H9 (cell line): Measurements from ENCODE around the gene IL24. TPM values are rescaled to one million over a fixed set of nuclear protein-coding genes. Genes with fewer than 3 reads are reported as not detected.
A peak's percentile ranks its signal among the peaks of the same experiment; 100 is the strongest.

Experiments
- DNase-seq: peaks from one replicate; pipeline ENCODE4 v3.0.0-alpha.2; 2017
- H2AFZ ChIP-seq: one replicate; pipeline ENCODE4 v1.6.1; 2013; ENCODE audit warnings: mild to moderate bottlenecking, low read length, control low read depth, moderate library complexity
- H2AK5ac ChIP-seq: 2 replicates; pipeline ENCODE4 v1.6.1; 2013; ENCODE audit warnings: low read length, control low read depth, mixed read lengths; ENCODE audit not compliant: insufficient read length
- H2BK120ac ChIP-seq: one replicate; pipeline ENCODE4 v1.6.1; 2013; ENCODE audit warnings: low read depth, mild to moderate bottlenecking, low read length, control low read depth, inconsistent platforms; ENCODE audit not compliant: poor library complexity, severe bottlenecking
- H2BK12ac ChIP-seq: 2 replicates; pipeline ENCODE4 v1.6.1; 2013; ENCODE audit warnings: low read length, control low read depth, mixed read lengths, low read depth; ENCODE audit not compliant: insufficient read length
- H2BK15ac ChIP-seq: 2 replicates; pipeline ENCODE4 v1.6.1; 2013; ENCODE audit warnings: low read depth, low read length, control low read depth
- H2BK20ac ChIP-seq: one replicate; pipeline ENCODE4 v1.6.1; 2013; ENCODE audit warnings: low read depth, mild to moderate bottlenecking, low read length, control low read depth, inconsistent platforms; ENCODE audit not compliant: poor library complexity, severe bottlenecking
- H2BK5ac ChIP-seq: 2 replicates; pipeline ENCODE4 v1.6.1; 2013; ENCODE audit warnings: low read length, control low read depth, mixed read lengths; ENCODE audit not compliant: insufficient read length
- H3K14ac ChIP-seq: 2 replicates; pipeline ENCODE4 v1.6.1; 2013; ENCODE audit warnings: low read length, control low read depth; ENCODE audit not compliant: insufficient read depth
- H3K18ac ChIP-seq: 2 replicates; pipeline ENCODE4 v1.6.1; 2013; ENCODE audit warnings: low read depth, mild to moderate bottlenecking, mixed read lengths, low read length, control low read depth; ENCODE audit not compliant: insufficient read length
- H3K23ac ChIP-seq: 2 replicates; pipeline ENCODE4 v1.6.1; 2013; ENCODE audit warnings: low read length, control low read depth, mixed read lengths, low read depth; ENCODE audit not compliant: insufficient read length
- H3K23me2 ChIP-seq: 2 replicates; pipeline ENCODE4 v1.6.1; 2013; ENCODE audit warnings: low read depth, mild to moderate bottlenecking, mixed read lengths, low read length, control low read depth; ENCODE audit not compliant: insufficient read length, poor library complexity, severe bottlenecking
- H3K27ac ChIP-seq: 2 replicates; pipeline ENCODE4 v1.5.1; 2013; ENCODE audit warnings: low read length, control low read depth, mixed read lengths, low read depth; ENCODE audit not compliant: insufficient read length
- H3K27me3 ChIP-seq: 2 replicates; pipeline ENCODE4 v1.6.1; 2013; ENCODE audit warnings: low read length, control low read depth, inconsistent platforms; ENCODE audit not compliant: insufficient read depth
- H3K4ac ChIP-seq: 2 replicates; pipeline ENCODE4 v1.6.1; 2013; ENCODE audit warnings: low read depth, mild to moderate bottlenecking, control low read depth, inconsistent platforms, low read length, moderate library complexity
- H3K4me1 ChIP-seq: 2 replicates; pipeline ENCODE4 v1.6.1; 2013; ENCODE audit warnings: low read length, control low read depth, inconsistent platforms; ENCODE audit not compliant: insufficient read depth
- H3K4me2 ChIP-seq: 2 replicates; pipeline ENCODE4 v1.6.1; 2013; ENCODE audit warnings: low read length, control low read depth, mixed read lengths; ENCODE audit not compliant: insufficient read length, insufficient read depth
- H3K56ac ChIP-seq: 2 replicates; pipeline ENCODE4 v1.6.1; 2013; ENCODE audit warnings: low read depth, mild to moderate bottlenecking, mixed read lengths, low read length, control low read depth; ENCODE audit not compliant: insufficient read length
- H3K79me1 ChIP-seq: 2 replicates; pipeline ENCODE4 v1.6.1; 2013; ENCODE audit warnings: low read depth, mild to moderate bottlenecking, moderate library complexity, low read length, control low read depth, inconsistent platforms; ENCODE audit not compliant: insufficient read depth, poor library complexity, severe bottlenecking
- H3K79me2 ChIP-seq: 2 replicates; pipeline ENCODE4 v1.6.1; 2013; ENCODE audit warnings: low read length, control low read depth, inconsistent platforms; ENCODE audit not compliant: insufficient read depth
- H3K9ac ChIP-seq: 2 replicates; pipeline ENCODE4 v1.6.1; 2013; ENCODE audit warnings: low read length, control low read depth, mixed read lengths; ENCODE audit not compliant: insufficient read length; ENCODE audit errors: extremely low read depth
- H3K9me3 ChIP-seq: one replicate; pipeline ENCODE4 v1.6.1; 2013; ENCODE audit warnings: low read depth, low read length, inconsistent platforms; ENCODE audit not compliant: control insufficient read depth
- H3T11ph ChIP-seq: one replicate; pipeline ENCODE4 v1.6.1; 2013; ENCODE audit warnings: mild to moderate bottlenecking, low read length, control low read depth, inconsistent platforms
- H4K20me1 ChIP-seq: one replicate; pipeline ENCODE4 v1.6.1; 2013; ENCODE audit not compliant: control insufficient read depth, insufficient read length, insufficient read depth
- H4K5ac ChIP-seq: 2 replicates; pipeline ENCODE4 v1.6.1; 2013; ENCODE audit warnings: low read depth, mild to moderate bottlenecking, mixed read lengths, low read length, control low read depth; ENCODE audit not compliant: insufficient read length
- H4K8ac ChIP-seq: replicated peaks from 2 replicates; pipeline ENCODE4 v1.6.1; 2013; ENCODE audit warnings: low read length, control low read depth, mixed read lengths, low read depth; ENCODE audit not compliant: insufficient read length
- H4K91ac ChIP-seq: 2 replicates; pipeline ENCODE4 v1.6.1; 2013; ENCODE audit warnings: low read depth, mild to moderate bottlenecking, moderate library complexity, mixed read lengths, low read length, control low read depth; ENCODE audit not compliant: insufficient read length
- H3K27ac Mint-ChIP-seq, 3 experiments: 2 replicates in 2 of 3; 3 replicates in 1 of 3; pipeline ENCODE4 v1.8.0; 2020 to 2021; ENCODE audit warnings: mixed read lengths in 3 of 3, mild to moderate bottlenecking in 1 of 3, moderate library complexity in 1 of 3
- H3K27me3 Mint-ChIP-seq: 2 replicates; pipeline ENCODE4 v1.8.0; 2021; ENCODE audit warnings: low read depth, mild to moderate bottlenecking, moderate library complexity, mixed read lengths
- H3K36me3 Mint-ChIP-seq, 3 experiments: 2 replicates in 2 of 3; 3 replicates in 1 of 3; pipeline ENCODE4 v1.8.0; 2020 to 2021; ENCODE audit warnings: low read depth in 3 of 3, mixed read lengths in 3 of 3; ENCODE audit not compliant: insufficient read depth in 1 of 3
- H3K4me1 Mint-ChIP-seq, 2 experiments: 2 replicates each; pipeline ENCODE4 v1.8.0; 2020; ENCODE audit warnings: mixed read lengths in 2 of 2
- H3K4me3 Mint-ChIP-seq, 2 experiments: 2 replicates in 1 of 2; 3 replicates in 1 of 2; pipeline ENCODE4 v1.8.0; 2020 to 2021; ENCODE audit warnings: mild to moderate bottlenecking in 2 of 2, mixed read lengths in 2 of 2, moderate library complexity in 1 of 2
- H3K9me3 Mint-ChIP-seq, 2 experiments: 2 replicates in 1 of 2; 3 replicates in 1 of 2; pipeline ENCODE4 v1.8.0; 2020; ENCODE audit warnings: mild to moderate bottlenecking in 2 of 2, mixed read lengths in 2 of 2, moderate library complexity in 1 of 2
- CTCF ChIP-seq: fragments of 200-600 bp; sonication (generic); conservative IDR thresholded peaks from 3 replicates; pipeline ENCODE4 v1.8.0; 2021; ENCODE audit warnings: antibody characterized with exemption, mild to moderate bottlenecking
- total RNA-seq: library from RNA; stranded (reverse); gene quantifications from 2 replicates; pipeline ENCODE4 v1.2.1, GENCODE V29; 2021

Gene IL24
- total RNA-seq, 1 experiment from 2014 or later: not detected

GRCh38 chr1:206878456-206878855, 18.8 kb upstream of the IL24 start:
- no peaks in the 10 kb centered on the region for H3K23me2 ChIP-seq
- H4K20me1 ChIP-seq: no peaks in the 10 kb centered on the region
- H2AFZ ChIP-seq: no peak overlapping the region
- no peak overlapping the region for H2BK120ac ChIP-seq
- H2BK12ac ChIP-seq: no peak overlapping the region
- no peak overlapping the region for H2AK5ac ChIP-seq
- H3K56ac ChIP-seq: no peak overlapping the region
- no peak overlapping the region for H3K4ac ChIP-seq
- H3K4me1 Mint-ChIP-seq: no peaks in the 10 kb centered on the region
- H3K9me3 ChIP-seq: peaks cover 5% of the 10 kb centered on the region
- no peak overlapping the region for H3K4me3 Mint-ChIP-seq
- H4K5ac ChIP-seq: no peak overlapping the region
- no peak overlapping the region for H3K18ac ChIP-seq
- no peak overlapping the region for H3K14ac ChIP-seq
- H3K9me3 Mint-ChIP-seq: peaks cover 31 to 38% of the 10 kb centered on the region in 2 experiments
- no peak for DNase-seq
- no peak overlapping the region for H2BK5ac ChIP-seq
- no peak overlapping the region for H2BK15ac ChIP-seq
- no peak overlapping the region for H2BK20ac ChIP-seq
- H3K27ac ChIP-seq: no peak overlapping the region
- H4K8ac ChIP-seq: no peak overlapping the region
- peak; percentile 37; the same call in 2 of the 3 replicates for TF ChIP-seq CTCF
- H3K27me3 ChIP-seq: no peaks in the 10 kb centered on the region
- no peak overlapping the region for H3K4me2 ChIP-seq
- peaks cover 0 to 14% (median 4%) of the 10 kb centered on the region in 3 experiments; a peak in 5 of 7 replicates for H3K36me3 Mint-ChIP-seq
- H4K91ac ChIP-seq: no peak overlapping the region
- H3K4me1 ChIP-seq: no peaks in the 10 kb centered on the region
- no peaks in the 10 kb centered on the region for H3K79me1 ChIP-seq
- no peak overlapping the region for H3K23ac ChIP-seq
- H3K79me2 ChIP-seq: no peaks in the 10 kb centered on the region
- H3K27ac Mint-ChIP-seq: no peak overlapping the region
- no peak overlapping the region for H3T11ph ChIP-seq
- no peak overlapping the region for H3K9ac ChIP-seq
- peaks cover 3% of the 10 kb centered on the region for H3K27me3 Mint-ChIP-seq
